Stomach (tissue), 4 donors: ENCODE data around the gene CELA3B.
"Not testable (repeated sequence)": the region's sequence is repeated elsewhere in the genome, so short reads cannot be mapped to it uniquely, and the experiment has no call there.

Source experiments
- EP300 ChIP-seq: sonication (generic); formaldehyde crosslinking; IDR thresholded peaks from one replicate; pipeline ENCODE4 v1.6.1; 2017; ENCODE audit warnings: antibody characterized with exemption
- TF ChIP-seq, protein P1 (sequence below), 7 experiments: fragments of 450-650 bp in 4 of 7; fragments of 200-600 bp in 3 of 7; sonication (generic) in 3 of 7; IDR thresholded peaks; one replicate each; pipeline ENCODE4 v1.5.1; 2016 to 2019; ENCODE audit warnings: antibody characterized with exemption in 7 of 7, control low read depth in 2 of 7, mild to moderate bottlenecking in 1 of 7

DNA sequence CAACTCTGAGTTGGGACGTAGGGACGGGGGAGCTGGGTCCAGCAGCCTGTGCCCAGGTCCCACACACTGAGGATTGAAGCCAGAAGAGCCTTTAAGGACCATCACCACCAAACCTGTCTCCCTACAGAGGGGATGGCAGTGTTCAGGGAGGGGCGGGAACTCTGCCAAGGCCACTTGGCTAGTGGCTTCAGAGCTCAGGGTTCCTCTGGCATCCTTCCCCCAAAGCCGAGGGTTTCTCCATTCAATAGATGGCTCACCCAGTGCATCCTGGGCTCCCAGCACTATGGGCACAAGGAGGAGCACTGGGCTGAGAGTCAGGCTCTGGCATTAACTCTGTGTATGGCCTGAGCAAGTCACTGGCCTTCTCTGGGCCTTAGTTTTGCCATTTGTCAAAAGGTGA is 4.4 kb downstream of the CELA3B start:
- not testable (repeated sequence) for TF ChIP-seq EP300
- TF ChIP-seq, protein P1, sequence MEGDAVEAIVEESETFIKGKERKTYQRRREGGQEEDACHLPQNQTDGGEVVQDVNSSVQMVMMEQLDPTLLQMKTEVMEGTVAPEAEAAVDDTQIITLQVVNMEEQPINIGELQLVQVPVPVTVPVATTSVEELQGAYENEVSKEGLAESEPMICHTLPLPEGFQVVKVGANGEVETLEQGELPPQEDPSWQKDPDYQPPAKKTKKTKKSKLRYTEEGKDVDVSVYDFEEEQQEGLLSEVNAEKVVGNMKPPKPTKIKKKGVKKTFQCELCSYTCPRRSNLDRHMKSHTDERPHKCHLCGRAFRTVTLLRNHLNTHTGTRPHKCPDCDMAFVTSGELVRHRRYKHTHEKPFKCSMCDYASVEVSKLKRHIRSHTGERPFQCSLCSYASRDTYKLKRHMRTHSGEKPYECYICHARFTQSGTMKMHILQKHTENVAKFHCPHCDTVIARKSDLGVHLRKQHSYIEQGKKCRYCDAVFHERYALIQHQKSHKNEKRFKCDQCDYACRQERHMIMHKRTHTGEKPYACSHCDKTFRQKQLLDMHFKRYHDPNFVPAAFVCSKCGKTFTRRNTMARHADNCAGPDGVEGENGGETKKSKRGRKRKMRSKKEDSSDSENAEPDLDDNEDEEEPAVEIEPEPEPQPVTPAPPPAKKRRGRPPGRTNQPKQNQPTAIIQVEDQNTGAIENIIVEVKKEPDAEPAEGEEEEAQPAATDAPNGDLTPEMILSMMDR (IDR thresholded peaks at IDR 0.05): not testable (repeated sequence)
